Measurements from ENCODE around the gene GGA3. TPM values are rescaled to one million over a fixed set of nuclear protein-coding genes. Genes with fewer than 3 reads are reported as not detected.

The GGA3 gene
- total and polyA plus RNA-seq, 10 donors = 14.1 to 73.7 (median 45.5) TPM

GRCh38 chr17:75219815-75220214 is 41.6 kb downstream of the GGA3 start:
- intact Hi-C loops (cut with DNase I; ENCODE audit: low total_unique reads) = no loop called here

DNA sequence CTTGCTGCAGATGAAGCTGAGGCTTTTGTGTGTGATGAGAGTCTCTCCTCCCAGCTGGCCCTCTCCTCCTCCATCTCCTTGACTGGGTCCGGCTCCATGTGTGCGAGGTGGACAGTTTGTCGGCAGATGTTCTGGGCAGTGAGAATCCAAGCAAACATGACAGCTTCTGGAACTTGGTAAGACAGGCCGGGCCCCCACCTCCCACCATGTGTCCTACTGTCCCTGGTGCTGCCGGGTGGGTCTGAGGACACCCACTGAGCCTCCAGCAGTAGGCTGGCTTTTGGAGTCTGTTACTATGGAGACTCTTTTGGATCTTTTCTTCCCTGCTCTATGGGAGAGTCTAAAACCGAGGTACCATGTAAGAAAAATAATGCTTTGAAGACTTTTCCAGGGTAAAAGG is 43.3 kb downstream of the GGA3 start:
- DNase-seq = no peak
- no peaks in the 10 kb centered on the region for H3K27me3 ChIP-seq (replicated peaks in 1 of 7)
- H3K4me3 ChIP-seq = no peak overlapping the region
- intact Hi-C loops (cut with DNase I; ENCODE audit: low total_unique reads) = no loop called here
- H3K9me3 ChIP-seq = no peaks in the 10 kb centered on the region
- no peak overlapping the region for H3K27ac ChIP-seq
- TF ChIP-seq POLR2AphosphoS5 (IDR thresholded peaks at IDR 0.05) (no peak), POLR2A (IDR thresholded peaks at IDR 0.05) (no peak)
- TF ChIP-seq, protein P1, sequence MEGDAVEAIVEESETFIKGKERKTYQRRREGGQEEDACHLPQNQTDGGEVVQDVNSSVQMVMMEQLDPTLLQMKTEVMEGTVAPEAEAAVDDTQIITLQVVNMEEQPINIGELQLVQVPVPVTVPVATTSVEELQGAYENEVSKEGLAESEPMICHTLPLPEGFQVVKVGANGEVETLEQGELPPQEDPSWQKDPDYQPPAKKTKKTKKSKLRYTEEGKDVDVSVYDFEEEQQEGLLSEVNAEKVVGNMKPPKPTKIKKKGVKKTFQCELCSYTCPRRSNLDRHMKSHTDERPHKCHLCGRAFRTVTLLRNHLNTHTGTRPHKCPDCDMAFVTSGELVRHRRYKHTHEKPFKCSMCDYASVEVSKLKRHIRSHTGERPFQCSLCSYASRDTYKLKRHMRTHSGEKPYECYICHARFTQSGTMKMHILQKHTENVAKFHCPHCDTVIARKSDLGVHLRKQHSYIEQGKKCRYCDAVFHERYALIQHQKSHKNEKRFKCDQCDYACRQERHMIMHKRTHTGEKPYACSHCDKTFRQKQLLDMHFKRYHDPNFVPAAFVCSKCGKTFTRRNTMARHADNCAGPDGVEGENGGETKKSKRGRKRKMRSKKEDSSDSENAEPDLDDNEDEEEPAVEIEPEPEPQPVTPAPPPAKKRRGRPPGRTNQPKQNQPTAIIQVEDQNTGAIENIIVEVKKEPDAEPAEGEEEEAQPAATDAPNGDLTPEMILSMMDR (IDR thresholded peaks at IDR 0.05 in 8 of 11, conservative IDR thresholded peaks at IDR 0.05 in 3 of 11) = no peak
- WGBS, 5 donors = 88 to 96% (median 93%) methylated on average over 6 of the region's 6 CpGs
- H3K4me1 ChIP-seq = no peaks in the 10 kb centered on the region
- peaks cover 5 to 100% (median 84%) of the 10 kb centered on the region in 6 donors for H3K36me3 ChIP-seq

More at GRCh38 chr17:75219815-75220214, 41.6 kb downstream of the GGA3 start:
- Histone ChIP-seq H3K9me3 (no peaks in the 10 kb centered on the region), H3K27me3 (replicated peaks in 1 of 7) (no peaks in the 10 kb centered on the region), H3K27ac (no peak overlapping the region), H3K36me3 (peaks cover 5 to 100% (median 83%) of the 10 kb centered on the region in 6 donors), H3K4me1 (no peaks in the 10 kb centered on the region), H3K4me3 (no peak overlapping the region)
- no peak for DNase-seq
- no peak for TF ChIP-seq POLR2A (IDR thresholded peaks at IDR 0.05)
- TF ChIP-seq, protein P1 (IDR thresholded peaks at IDR 0.05 in 8 of 11, conservative IDR thresholded peaks at IDR 0.05 in 3 of 11) = no peak
- TF ChIP-seq POLR2AphosphoS5 (IDR thresholded peaks at IDR 0.05) = no peak
- WGBS, 5 donors = 96 to 100% (median 98%) methylated on average over 3 of the region's 3 CpGs

- Histone ChIP-seq H3K4me3 (no peak overlapping the region), H3K9me3 (no peaks in the 10 kb centered on the region), H3K36me3 (peaks cover 2 to 64% (median 54%) of the 10 kb centered on the region in 6 donors), H3K27ac (no peak overlapping the region), H3K27me3 (replicated peaks in 1 of 7) (no peaks in the 10 kb centered on the region), H3K4me1 (peaks cover 17 to 35% (median 28%) of the 10 kb centered on the region in 6 donors)
- DNase-seq = no peak
- 87 to 92% (median 89%) methylated on average over 3 of the region's 3 CpGs for WGBS, 5 donors
- intact Hi-C loops (cut with DNase I; ENCODE audit: low total_unique reads) = loop anchor here (10.0 kb wide), 1 partner anchor 244 kb away; no protein-coding TSS in a partner anchor
- TF ChIP-seq, protein P1 (IDR thresholded peaks at IDR 0.05 in 8 of 11, conservative IDR thresholded peaks at IDR 0.05 in 3 of 11) = no peak
- TF ChIP-seq POLR2A (IDR thresholded peaks at IDR 0.05) (no peak), POLR2AphosphoS5 (IDR thresholded peaks at IDR 0.05) (no peak)
These were observed 52.3 kb downstream of the GGA3 start for GRCh38 chr17:75209061-75209460.

DNA sequence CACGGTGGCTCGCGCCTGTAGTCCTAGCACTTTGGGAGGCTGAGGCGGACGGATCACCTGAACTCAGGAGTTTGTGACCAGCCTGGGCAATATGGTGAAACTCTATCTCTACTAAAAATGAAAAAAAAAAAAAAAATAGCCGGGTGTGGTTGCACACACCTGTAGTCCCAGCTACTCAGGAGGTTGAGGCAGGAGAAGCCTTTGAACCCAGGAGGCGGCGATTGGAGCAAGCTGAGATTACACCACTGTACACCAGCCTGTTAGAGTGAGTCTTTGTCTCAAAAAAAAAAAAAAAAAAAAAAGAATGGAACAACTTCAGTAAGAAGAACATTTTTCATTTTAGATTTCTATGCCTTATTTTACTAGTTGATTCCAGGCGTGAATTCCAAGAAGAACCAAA is 53.2 kb downstream of the GGA3 start:
- Histone ChIP-seq H3K4me3 (no peak overlapping the region), H3K36me3 (peaks cover 2 to 55% (median 46%) of the 10 kb centered on the region in 6 donors), H3K4me1 (peaks cover 17 to 37% (median 29%) of the 10 kb centered on the region in 6 donors), H3K9me3 (no peaks in the 10 kb centered on the region), H3K27me3 (replicated peaks in 1 of 7) (no peaks in the 10 kb centered on the region), H3K27ac (no peak overlapping the region)
- WGBS, 5 donors = 90 to 97% (median 94%) methylated on average over 9 of the region's 9 CpGs
- TF ChIP-seq POLR2A (IDR thresholded peaks at IDR 0.05) (no peak), POLR2AphosphoS5 (IDR thresholded peaks at IDR 0.05) (no peak)
- TF ChIP-seq, protein P1 (IDR thresholded peaks at IDR 0.05 in 8 of 11, conservative IDR thresholded peaks at IDR 0.05 in 3 of 11) = no peak
- DNase-seq = no peak
- intact Hi-C loops (cut with DNase I; ENCODE audit: low total_unique reads) = loop anchor here (10.0 kb wide), 1 partner anchor 243 kb away; no protein-coding TSS in a partner anchor
